GM19455 (cell line): ENCODE results near the gene JAKMIP2.

Experiments
- ATAC-seq: cut with Tn5 transposase; IDR thresholded peaks from one replicate; pipeline ENCODE4 v1.9.1; 2021; ENCODE audit not compliant: unreplicated experiment

Gene JAKMIP2

DNA sequence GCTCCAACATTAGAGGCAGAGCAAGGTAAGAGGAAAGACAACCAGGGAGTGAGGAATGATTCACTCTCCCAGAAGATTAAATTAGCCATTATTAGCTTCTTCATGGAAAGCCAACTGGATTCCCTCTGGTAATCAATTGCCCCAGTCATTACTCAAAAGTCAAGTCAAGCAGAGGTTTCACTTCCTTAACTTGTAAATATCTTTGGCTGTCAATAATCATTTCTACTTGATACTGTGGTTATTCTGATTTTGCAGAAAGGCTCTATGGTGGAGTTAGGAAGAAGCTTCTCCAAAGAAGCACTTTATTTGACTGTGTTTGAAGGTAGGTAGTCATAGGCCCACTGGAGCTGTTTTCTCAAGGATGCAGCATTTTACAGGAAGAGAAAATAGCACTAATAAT, 78.0 kb downstream of the JAKMIP2 start:
- no peak for ATAC-seq

- no peak for ATAC-seq
Measured at GRCh38 chr5:147701468-147701867, 81.1 kb downstream of the JAKMIP2 start.

GRCh38 chr5:147699496-147700088, 82.9 kb downstream of the JAKMIP2 start:
- ATAC-seq = no peak

DNA sequence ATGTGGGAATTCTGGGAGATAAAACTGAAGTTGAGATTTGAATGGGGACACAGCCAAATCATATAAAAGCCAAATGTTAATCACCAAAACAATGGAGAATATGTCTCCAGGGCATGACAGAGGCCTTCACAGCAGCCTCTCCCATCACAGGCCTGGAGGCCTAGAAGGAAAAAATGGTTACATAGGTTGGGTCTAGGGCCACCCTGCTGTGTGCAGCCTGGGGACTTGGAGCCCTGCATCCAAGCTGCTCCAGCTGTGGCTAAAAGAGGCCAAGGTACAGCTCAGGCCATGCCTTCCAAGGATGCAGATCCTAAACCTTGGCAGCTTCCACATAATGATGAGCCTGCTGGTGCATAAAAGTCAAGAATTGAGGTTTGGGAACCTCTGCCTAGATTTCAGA, 85.1 kb downstream of the JAKMIP2 start:
- no peak for ATAC-seq

- ATAC-seq = no peak
Measured at GRCh38 chr5:147694772-147695171, 87.8 kb downstream of the JAKMIP2 start.

DNA sequence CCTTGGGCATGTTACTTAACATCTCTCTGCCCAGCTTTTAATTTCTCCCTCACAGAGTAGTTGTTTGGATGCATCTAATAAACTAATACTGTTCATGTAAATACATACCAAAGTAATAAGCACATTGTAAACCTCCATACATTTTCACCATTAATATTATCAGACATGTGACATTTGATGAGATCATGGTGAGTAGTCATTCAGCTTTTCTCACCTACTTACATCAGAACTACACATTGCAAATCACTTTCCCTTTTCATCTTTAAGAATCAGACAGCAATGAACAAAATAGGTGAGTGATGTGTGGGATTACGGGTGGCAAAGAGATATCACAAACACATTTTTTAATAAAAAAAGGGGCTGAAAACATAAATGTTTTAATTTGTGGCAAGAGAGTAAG, 89.3 kb downstream of the JAKMIP2 start:
- ATAC-seq = no peak

GRCh38 chr5:147691130-147691529, 91.4 kb downstream of the JAKMIP2 start:
- ATAC-seq = no peak

DNA sequence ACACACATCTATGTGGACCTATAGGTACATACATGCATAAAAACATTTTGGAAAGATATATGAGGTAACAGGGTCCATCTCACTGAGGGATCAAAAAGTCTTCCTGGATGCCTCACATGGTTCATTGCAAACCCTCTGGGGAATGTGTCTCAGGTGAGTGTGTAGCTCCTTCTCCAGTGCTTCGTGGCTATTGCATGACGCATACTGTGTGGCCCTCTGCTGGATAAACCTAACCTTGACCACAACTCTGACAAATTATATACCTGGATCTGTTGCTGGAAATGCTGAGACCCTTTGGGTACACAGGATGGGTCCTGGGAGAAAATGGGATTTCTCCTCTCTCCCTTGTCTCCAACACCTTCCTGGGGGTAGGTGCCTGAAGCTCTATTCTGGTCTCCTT, 91.9 kb downstream of the JAKMIP2 start:
- ATAC-seq = no peak

GRCh38 chr5:147689426-147689825, 93.1 kb downstream of the JAKMIP2 start:
- ATAC-seq = no peak

- ATAC-seq = no peak
Measured at GRCh38 chr5:147688656-147689356, 93.7 kb downstream of the JAKMIP2 start.

GRCh38 chr5:147687118-147687517, 95.4 kb downstream of the JAKMIP2 start:
- no peak for ATAC-seq

- ATAC-seq = no peak
Measured at GRCh38 chr5:147686421-147686820, 96.1 kb downstream of the JAKMIP2 start.

- ATAC-seq = no peak
Measured at GRCh38 chr5:147685993-147686392, 96.5 kb downstream of the JAKMIP2 start.

DNA sequence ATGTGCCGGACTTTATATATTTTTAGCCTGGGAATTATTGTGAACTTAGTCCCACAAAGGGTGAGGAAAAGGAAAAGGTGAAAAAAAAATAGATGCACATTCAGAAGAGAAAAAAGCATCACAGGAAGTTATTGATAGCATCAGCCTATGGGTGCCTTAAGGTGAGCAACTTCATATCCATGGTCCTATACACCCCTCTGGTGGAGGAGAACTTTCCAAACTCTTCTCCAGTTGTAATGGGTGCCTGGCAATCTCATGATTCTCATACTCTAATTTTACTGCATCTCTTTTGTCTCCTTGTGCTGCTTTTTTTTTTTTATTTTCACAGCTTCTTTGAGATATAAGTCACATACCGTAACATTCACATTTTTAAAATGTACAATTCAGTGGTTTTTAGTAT, 107.4 kb downstream of the JAKMIP2 start:
- ATAC-seq = no peak

GRCh38 chr5:147674411-147674810, 108.1 kb downstream of the JAKMIP2 start:
- ATAC-seq = no peak

DNA sequence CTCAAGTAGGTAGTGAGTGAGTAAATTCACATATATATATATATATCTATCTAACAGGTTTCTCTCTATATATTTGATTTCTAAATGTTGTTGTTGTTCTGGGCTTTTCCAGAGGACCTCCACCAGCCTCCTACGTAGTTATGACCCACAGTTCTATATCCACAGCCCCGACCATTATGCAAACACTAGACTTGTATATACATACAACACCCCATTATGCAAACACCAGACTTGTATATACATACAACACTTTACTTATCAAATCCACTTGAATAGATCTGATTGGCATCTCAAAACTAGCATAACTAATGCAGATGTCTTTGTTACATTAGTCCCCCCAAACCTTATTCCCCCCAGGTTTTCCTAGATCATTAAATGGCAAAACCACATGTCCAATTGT, 108.7 kb downstream of the JAKMIP2 start:
- ATAC-seq = no peak

DNA sequence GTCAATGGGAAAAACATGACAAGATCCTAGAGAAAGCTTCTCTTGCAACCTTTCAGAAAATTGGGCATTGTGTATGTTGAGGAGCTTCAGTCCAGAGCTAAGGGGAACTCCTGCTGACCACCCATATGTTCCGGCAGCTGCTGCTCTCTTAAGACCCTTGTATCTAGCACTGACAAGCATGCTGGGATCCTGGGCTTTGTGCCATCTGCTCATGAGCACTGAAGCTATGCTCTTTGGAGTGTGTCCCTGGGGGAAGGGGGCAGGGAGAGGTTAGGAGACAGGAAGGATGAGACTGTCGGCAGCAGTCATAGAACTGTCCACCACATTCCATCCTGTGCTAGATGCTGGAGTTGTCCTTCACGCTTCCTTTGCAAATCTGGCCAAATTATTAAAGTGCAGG, 109.3 kb downstream of the JAKMIP2 start:
- ATAC-seq = no peak

DNA sequence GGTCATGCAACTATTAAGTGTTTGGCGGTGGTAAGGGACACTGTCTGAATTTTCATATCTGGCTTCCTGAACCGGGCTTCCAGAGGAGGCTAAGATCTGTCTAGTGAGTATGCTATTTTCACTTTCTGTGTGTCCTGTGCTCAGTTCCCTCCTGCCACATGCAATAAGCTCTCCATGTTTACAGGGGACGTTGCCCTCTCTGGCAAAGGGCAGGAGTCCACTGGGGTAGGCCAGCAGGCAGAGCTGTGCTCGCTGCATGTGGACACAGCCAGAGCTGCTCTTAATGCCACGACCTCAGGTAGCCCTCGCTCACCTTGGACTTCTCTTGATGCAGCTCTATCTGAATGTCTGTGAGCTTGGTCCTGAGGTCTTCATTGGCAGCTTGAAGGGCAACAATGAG, 111.2 kb downstream of the JAKMIP2 start:
- no peak for ATAC-seq

GRCh38 chr5:147670815-147671214, 111.7 kb downstream of the JAKMIP2 start:
- no peak for ATAC-seq

GRCh38 chr5:147669169-147669869, 113.2 kb downstream of the JAKMIP2 start:
- ATAC-seq = no peak

DNA sequence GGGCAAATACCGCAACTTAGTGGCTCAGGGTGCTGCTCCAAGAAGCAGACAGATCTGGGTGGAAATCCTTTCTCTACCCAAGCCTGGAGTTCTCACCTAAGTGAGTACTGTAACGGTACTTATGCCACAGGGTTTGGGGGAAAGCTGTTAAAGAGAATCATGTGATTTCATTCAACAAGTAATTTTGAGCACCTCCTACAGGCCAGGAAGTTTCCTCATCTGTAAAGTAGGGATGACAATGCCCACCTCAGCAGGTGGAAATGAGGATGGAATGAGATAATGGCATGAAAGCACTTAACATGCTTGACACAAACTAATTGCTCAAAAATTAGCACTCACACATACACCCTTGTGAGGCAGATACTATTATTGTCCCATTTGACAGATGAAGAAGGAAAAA, 114.1 kb downstream of the JAKMIP2 start:
- no peak for ATAC-seq

- ATAC-seq = no peak
Measured at GRCh38 chr5:147667363-147667762, 115.2 kb downstream of the JAKMIP2 start.
